HL-60 (cell line): Measurements from ENCODE around the gene XRCC4.

Source experiments
- DNase-seq, 2 experiments: peaks; one replicate each; pipeline ENCODE4 v3.0.0-alpha.2; 2010 to 2020; ENCODE audit warnings: low read depth in 1 of 2, low spot score in 1 of 2
- H3K27ac ChIP-seq: fragments of 250-450 bp; sonication (Bioruptor Pico); replicated peaks from 2 replicates; pipeline ENCODE4 v1.5.1; 2020; ENCODE audit warnings: mild to moderate bottlenecking, moderate library complexity
- H3K27me3 ChIP-seq: fragments of 250-450 bp; sonication (Bioruptor Pico); 2 replicates; pipeline ENCODE4 v1.5.1; 2021; ENCODE audit warnings: mild to moderate bottlenecking, moderate library complexity; ENCODE audit not compliant: insufficient read depth, poor library complexity, severe bottlenecking
- H3K4me3 ChIP-seq: replicated peaks from 2 replicates; pipeline ENCODE4 v1.5.1; 2011; ENCODE audit warnings: mild to moderate bottlenecking, control low read depth, low read length; ENCODE audit not compliant: insufficient read depth
- GABPA ChIP-seq: IDR thresholded peaks from 2 replicates; pipeline ENCODE4 v1.6.1; 2012; ENCODE audit warnings: low read depth
- POLR2AphosphoS5 ChIP-seq: IDR thresholded peaks from 2 replicates; pipeline ENCODE4 v1.6.1; 2012; ENCODE audit warnings: low read depth
- SPI1 ChIP-seq: IDR thresholded peaks from 2 replicates; pipeline ENCODE4 v1.6.1; 2012; ENCODE audit warnings: low read depth, mild to moderate bottlenecking, borderline replicate concordance
- long read RNA-seq: library from polyadenylated mRNA; unstranded; transcript quantifications from one replicate; pipeline ENCODE4 v2.0.0, GENCODE V29; 2020
- TF ChIP-seq, protein P1 (sequence below): IDR thresholded peaks from one replicate; pipeline ENCODE4 v1.5.1; 2011; ENCODE audit warnings: low read length, control low read depth, inconsistent platforms; ENCODE audit not compliant: insufficient read depth
- TF ChIP-seq, protein P2 (sequence below): IDR thresholded peaks from 2 replicates; pipeline ENCODE4 v1.6.1; 2012; ENCODE audit warnings: low read depth; ENCODE audit not compliant: insufficient replicate concordance

The XRCC4 gene
- long read RNA-seq, transcript XRCC4-202 (8 exons, 1,579 nt): major isoform, 19 of 23 reads
- long read RNA-seq, partial matches to known transcripts: 2 of 23 reads
- long read RNA-seq, other reads (novel, unspliced or antisense): 0 of 23 reads

DNA sequence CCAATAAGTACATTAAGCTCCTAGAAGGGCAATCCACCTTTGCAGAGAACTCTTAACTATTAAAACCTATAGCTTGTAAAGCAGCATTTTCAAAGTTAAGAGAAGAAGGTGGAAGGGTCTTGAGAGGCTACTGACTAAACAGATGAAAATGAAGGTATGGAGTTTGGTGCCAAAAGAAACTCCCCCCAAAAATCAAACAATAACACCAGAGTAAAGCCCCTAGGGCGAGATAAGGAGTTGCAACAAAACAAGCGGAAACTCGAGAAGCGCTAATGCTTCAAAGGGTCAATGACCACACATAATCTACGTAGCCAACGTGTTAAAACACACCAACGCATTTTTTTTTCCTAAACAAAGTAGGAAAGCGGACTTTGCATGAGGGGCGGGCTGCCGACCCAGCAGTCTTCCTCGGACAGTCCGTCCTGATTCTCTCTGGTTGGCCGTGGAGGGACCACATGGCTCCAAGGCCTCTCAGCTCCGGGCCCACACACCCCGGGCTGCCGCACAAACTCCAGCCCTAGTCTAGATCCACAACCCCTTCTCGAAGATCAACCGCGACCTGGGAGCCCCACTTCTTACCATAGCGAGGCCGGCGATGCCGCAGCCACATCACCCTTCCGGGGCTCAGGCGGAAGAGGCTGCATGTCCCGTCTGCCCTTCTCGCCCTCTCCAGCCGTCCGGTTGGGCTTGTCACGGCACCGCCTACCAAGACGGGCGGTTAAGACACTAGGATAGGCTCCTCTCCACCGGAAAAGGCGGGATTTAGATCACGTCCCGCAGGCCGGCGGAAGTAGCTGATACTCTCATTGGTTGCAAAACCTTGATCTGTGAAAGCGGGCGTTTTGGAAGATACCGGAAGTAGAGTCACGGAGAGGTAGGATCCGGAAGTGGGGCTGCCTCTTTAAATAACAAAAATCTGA, at the start of gene XRCC4, which contains the start of gene TMEM167A:
XRCC4 (plus strand) TSS at position 806 of the 920 bp plus-strand sequence. CDS start 27,373 bp downstream, outside the sequence.
TMEM167A (minus strand) TSS at position 653 of the 920 bp plus-strand sequence; CDS start at position 582, 71 bp downstream.
- Histone ChIP-seq H3K4me3 (peak within 1 kb of the TSS; percentile 62), H3K27ac (peak within 1 kb of the TSS; percentile 81), H3K27me3 (no peaks in the 10 kb centered on the region)
- DNase-seq: peak; percentile 71 to 95
- TF ChIP-seq GABPA (peak; percentile 81), SPI1 (no peak), POLR2AphosphoS5 (peak; percentile 87)

DNA sequence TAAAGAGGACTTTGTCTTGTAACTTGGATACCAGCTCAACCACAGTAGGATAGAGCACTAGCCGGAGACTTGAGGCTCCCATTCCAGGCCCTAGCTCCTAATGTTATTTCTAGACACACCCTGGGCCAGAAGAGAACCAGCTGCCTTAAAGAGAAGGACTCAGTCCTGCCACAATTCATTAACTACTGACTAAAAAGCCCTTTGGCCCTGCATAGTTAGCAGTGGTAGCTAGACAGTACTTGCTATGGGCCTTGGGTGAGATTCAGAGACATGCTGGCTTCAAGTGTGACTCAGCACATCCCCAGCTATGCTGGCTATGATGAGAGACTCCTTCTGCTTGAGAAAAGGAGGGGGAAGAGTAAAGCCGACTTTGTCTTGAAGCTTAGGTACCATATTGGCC, 47.4 kb upstream of the XRCC4 start:
- Histone ChIP-seq H3K27me3 (no peaks in the 10 kb centered on the region), H3K4me3 (no peak overlapping the region), H3K27ac (no peak overlapping the region)
- TF ChIP-seq, protein P1, sequence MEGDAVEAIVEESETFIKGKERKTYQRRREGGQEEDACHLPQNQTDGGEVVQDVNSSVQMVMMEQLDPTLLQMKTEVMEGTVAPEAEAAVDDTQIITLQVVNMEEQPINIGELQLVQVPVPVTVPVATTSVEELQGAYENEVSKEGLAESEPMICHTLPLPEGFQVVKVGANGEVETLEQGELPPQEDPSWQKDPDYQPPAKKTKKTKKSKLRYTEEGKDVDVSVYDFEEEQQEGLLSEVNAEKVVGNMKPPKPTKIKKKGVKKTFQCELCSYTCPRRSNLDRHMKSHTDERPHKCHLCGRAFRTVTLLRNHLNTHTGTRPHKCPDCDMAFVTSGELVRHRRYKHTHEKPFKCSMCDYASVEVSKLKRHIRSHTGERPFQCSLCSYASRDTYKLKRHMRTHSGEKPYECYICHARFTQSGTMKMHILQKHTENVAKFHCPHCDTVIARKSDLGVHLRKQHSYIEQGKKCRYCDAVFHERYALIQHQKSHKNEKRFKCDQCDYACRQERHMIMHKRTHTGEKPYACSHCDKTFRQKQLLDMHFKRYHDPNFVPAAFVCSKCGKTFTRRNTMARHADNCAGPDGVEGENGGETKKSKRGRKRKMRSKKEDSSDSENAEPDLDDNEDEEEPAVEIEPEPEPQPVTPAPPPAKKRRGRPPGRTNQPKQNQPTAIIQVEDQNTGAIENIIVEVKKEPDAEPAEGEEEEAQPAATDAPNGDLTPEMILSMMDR: no peak
- no peak for TF ChIP-seq POLR2AphosphoS5
- TF ChIP-seq SPI1: no peak
- TF ChIP-seq GABPA: no peak
- TF ChIP-seq, protein P2, sequence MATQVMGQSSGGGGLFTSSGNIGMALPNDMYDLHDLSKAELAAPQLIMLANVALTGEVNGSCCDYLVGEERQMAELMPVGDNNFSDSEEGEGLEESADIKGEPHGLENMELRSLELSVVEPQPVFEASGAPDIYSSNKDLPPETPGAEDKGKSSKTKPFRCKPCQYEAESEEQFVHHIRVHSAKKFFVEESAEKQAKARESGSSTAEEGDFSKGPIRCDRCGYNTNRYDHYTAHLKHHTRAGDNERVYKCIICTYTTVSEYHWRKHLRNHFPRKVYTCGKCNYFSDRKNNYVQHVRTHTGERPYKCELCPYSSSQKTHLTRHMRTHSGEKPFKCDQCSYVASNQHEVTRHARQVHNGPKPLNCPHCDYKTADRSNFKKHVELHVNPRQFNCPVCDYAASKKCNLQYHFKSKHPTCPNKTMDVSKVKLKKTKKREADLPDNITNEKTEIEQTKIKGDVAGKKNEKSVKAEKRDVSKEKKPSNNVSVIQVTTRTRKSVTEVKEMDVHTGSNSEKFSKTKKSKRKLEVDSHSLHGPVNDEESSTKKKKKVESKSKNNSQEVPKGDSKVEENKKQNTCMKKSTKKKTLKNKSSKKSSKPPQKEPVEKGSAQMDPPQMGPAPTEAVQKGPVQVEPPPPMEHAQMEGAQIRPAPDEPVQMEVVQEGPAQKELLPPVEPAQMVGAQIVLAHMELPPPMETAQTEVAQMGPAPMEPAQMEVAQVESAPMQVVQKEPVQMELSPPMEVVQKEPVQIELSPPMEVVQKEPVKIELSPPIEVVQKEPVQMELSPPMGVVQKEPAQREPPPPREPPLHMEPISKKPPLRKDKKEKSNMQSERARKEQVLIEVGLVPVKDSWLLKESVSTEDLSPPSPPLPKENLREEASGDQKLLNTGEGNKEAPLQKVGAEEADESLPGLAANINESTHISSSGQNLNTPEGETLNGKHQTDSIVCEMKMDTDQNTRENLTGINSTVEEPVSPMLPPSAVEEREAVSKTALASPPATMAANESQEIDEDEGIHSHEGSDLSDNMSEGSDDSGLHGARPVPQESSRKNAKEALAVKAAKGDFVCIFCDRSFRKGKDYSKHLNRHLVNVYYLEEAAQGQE: no peak
- DNase-seq: no peak

DNA sequence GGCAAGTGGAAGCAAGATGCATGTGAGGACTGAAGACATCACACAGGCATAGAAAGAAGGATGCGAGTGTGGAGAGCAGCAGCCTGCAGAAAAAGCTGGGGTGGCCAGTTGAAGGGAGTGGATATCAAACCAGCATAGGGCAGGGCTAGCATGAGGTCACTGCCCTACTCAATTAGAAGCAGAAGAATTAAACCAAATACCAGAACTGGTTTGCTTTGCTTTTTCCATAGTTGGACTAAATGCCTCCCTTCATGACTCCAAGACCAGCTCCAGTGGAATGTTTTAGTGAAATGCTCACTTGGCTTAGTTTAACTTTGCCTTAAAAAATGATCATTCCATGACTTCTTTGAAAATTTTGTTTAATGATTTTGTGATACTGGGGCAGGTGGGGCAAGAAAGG, 46.0 kb upstream of the XRCC4 start:
- Histone ChIP-seq H3K4me3 (no peak overlapping the region), H3K27ac (no peak overlapping the region), H3K27me3 (no peaks in the 10 kb centered on the region)
- no peak for DNase-seq
- TF ChIP-seq POLR2AphosphoS5: no peak
- no peak for TF ChIP-seq SPI1
- TF ChIP-seq, protein P2: no peak
- TF ChIP-seq, protein P1: no peak
- no peak for TF ChIP-seq GABPA

DNA sequence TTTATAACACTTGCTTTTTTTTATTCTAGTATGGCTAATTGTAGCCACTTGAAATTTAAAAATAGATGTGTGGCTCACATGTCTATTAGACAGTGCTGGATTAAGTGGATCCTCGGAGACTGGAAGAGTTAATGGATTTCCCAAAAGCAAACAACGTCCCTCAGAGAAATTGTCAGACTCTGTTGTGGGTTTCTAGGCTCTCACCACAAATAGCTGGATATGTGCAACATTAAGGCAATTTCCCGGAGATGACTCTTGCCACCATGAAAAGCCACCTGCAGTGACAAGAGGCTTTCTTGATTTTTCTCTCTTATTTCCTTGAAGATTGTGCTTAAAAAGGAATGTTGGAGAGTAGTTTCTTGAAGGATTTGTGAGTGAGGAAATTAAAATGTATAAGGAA, 43.3 kb upstream of the XRCC4 start:
- no peak for DNase-seq
- Histone ChIP-seq H3K27ac (no peak overlapping the region), H3K27me3 (no peaks in the 10 kb centered on the region), H3K4me3 (no peak overlapping the region)
- TF ChIP-seq, protein P1: no peak
- TF ChIP-seq POLR2AphosphoS5: no peak
- TF ChIP-seq, protein P2: no peak
- TF ChIP-seq SPI1: no peak
- TF ChIP-seq GABPA: no peak
